ENCODE data around the gene ETV5. TPM values are rescaled to one million over a fixed set of nuclear protein-coding genes. Genes with fewer than 3 reads are reported as not detected.

The ETV5 gene
- total RNA-seq, 3 donors from 2014 or later (not counting 1 experiment from before 2014, with no cell fraction given) = 3.0 to 5.3 (median 4.6) TPM

DNA sequence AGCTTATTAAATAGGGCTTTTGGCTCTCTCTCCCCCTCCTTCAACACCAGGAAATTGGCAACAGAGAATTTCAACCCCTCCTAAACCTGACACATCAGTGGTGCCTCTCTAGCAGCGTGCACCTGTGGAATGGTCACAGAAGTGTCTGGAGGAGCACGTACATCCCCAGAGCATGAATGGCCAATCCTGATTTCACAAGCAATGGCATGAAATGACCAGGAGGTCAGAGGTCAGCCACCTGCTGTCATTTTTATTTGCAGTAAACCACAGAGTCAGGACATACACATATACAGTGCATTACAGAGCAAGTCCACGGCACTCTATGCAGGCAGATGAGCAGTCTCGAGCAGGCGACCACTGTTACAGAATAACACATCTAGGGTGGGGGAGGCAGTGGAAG is 25.1 kb upstream of the ETV5 start:
- DNase-seq (no peak), ATAC-seq (no peak)
- Histone ChIP-seq H3K4me3 (ENCODE audit: low read length) (no peak overlapping the region), H3K36me3 (ENCODE audit: control insufficient read depth, insufficient read depth, low read length) (no peaks in the 10 kb centered on the region), H3K27ac (ENCODE audit: low read length) (no peak overlapping the region), H3K4me1 (ENCODE audit: control insufficient read depth, insufficient read depth, low read length) (no peaks in the 10 kb centered on the region), H3K9me3 (ENCODE audit: control insufficient read depth, insufficient read depth, low read length) (no peaks in the 10 kb centered on the region), H3K27me3 (ENCODE audit: control insufficient read depth, insufficient read depth, low read length) (no peaks in the 10 kb centered on the region)
- intact Hi-C loops (cut with micrococcal nuclease) = no loop called here
- Mint-ChIP-seq H3K27me3 (ENCODE audit: low read depth in 2 of 2) (peaks cover 12 to 31% of the 10 kb centered on the region in 2 donors), H3K4me3 (no peak overlapping the region), H3K4me1 (peaks cover 13 to 18% of the 10 kb centered on the region in 2 donors), H3K27ac (no peak overlapping the region), H3K36me3 (no peaks in the 10 kb centered on the region), H3K9me3 (no peaks in the 10 kb centered on the region)
- TF ChIP-seq, protein P1, sequence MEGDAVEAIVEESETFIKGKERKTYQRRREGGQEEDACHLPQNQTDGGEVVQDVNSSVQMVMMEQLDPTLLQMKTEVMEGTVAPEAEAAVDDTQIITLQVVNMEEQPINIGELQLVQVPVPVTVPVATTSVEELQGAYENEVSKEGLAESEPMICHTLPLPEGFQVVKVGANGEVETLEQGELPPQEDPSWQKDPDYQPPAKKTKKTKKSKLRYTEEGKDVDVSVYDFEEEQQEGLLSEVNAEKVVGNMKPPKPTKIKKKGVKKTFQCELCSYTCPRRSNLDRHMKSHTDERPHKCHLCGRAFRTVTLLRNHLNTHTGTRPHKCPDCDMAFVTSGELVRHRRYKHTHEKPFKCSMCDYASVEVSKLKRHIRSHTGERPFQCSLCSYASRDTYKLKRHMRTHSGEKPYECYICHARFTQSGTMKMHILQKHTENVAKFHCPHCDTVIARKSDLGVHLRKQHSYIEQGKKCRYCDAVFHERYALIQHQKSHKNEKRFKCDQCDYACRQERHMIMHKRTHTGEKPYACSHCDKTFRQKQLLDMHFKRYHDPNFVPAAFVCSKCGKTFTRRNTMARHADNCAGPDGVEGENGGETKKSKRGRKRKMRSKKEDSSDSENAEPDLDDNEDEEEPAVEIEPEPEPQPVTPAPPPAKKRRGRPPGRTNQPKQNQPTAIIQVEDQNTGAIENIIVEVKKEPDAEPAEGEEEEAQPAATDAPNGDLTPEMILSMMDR (IDR thresholded peaks at IDR 0.05) = no peak
- whole genome bisulfite sequencing (ENCODE audit: insufficient coverage) = 91% methylated on average over 5 of the region's 5 CpGs

DNA sequence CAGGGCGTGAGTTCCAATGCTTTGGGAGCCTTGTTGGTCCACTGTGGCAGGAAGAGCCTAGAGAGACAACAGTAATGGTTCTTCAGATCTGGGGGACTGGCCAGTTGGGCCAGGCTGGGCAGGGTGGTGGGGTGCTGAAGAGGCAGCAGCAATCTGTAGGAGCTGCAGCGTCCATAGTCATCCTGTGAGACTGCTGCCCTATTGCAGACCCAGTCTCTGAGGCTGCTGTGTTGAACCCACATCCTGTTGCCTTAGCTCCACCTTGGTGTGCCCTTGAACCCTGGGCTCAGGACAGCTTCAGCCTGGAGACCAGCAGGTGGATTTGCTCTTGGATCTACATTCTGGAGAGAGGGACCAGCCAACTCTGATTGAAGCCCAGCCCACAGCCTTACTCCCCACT is 23.6 kb upstream of the ETV5 start:
- Histone ChIP-seq H3K27me3 (ENCODE audit: control insufficient read depth, insufficient read depth, low read length) (no peaks in the 10 kb centered on the region), H3K4me1 (ENCODE audit: control insufficient read depth, insufficient read depth, low read length) (no peaks in the 10 kb centered on the region), H3K27ac (ENCODE audit: low read length) (no peak overlapping the region), H3K9me3 (ENCODE audit: control insufficient read depth, insufficient read depth, low read length) (no peaks in the 10 kb centered on the region), H3K4me3 (ENCODE audit: low read length) (no peak overlapping the region), H3K36me3 (ENCODE audit: control insufficient read depth, insufficient read depth, low read length) (no peaks in the 10 kb centered on the region)
- ATAC-seq (peak in 1 of 3 donors; percentile 48), DNase-seq (no peak)
- Mint-ChIP-seq H3K9me3 (no peaks in the 10 kb centered on the region), H3K36me3 (no peaks in the 10 kb centered on the region), H3K27me3 (ENCODE audit: low read depth in 2 of 2) (peaks cover 12 to 24% of the 10 kb centered on the region in 2 donors), H3K4me3 (no peak overlapping the region), H3K27ac (no peak overlapping the region), H3K4me1 (peaks cover 13 to 18% of the 10 kb centered on the region in 2 donors)
- 63% methylated on average over 2 of the region's 2 CpGs for WGBS (ENCODE audit: insufficient coverage)
- intact Hi-C loops (cut with micrococcal nuclease) = no loop called here
- TF ChIP-seq, protein P1 (IDR thresholded peaks at IDR 0.05) = no peak

DNA sequence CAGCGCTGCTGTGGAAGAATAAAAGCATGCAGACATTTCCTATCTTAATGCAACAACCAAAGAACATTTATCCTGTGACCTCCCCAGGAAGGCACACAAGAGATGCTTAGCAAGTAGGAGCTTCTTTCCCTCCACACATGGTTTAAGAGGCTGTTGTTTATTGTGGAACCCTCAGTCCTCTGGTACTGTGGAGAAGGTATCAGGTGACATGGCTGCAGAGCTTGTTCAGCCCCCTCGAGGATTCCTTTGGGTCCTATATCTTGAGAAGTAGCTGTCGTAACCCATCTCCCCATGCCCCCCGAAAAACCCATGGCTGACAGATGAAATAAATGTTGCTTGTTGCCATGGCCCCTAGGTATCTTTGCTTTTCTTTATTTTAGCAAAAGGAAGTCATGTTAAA is 20.3 kb upstream of the ETV5 start:
- no peak overlapping the region for H3K27ac ChIP-seq (ENCODE audit: low read length)
- no peaks in the 10 kb centered on the region for H3K27me3 ChIP-seq (ENCODE audit: control insufficient read depth, insufficient read depth, low read length)
- peaks cover 21 to 24% of the 10 kb centered on the region in 2 donors for H3K4me1 Mint-ChIP-seq
- ATAC-seq = no peak
- H3K9me3 Mint-ChIP-seq = peaks cover 0 to 6% of the 10 kb centered on the region in 2 donors
- H3K4me3 Mint-ChIP-seq = no peak overlapping the region
- intact Hi-C loops (cut with micrococcal nuclease) = no loop called here
- H3K36me3 ChIP-seq (ENCODE audit: control insufficient read depth, insufficient read depth, low read length) = no peaks in the 10 kb centered on the region
- 89% methylated on average over 3 of the region's 4 CpGs for WGBS (ENCODE audit: insufficient coverage)
- H3K4me1 ChIP-seq (ENCODE audit: control insufficient read depth, insufficient read depth, low read length) = no peaks in the 10 kb centered on the region
- DNase-seq = no peak
- no peaks in the 10 kb centered on the region for H3K36me3 Mint-ChIP-seq
- no peak overlapping the region for H3K4me3 ChIP-seq (ENCODE audit: low read length)
- H3K9me3 ChIP-seq (ENCODE audit: control insufficient read depth, insufficient read depth, low read length) = no peaks in the 10 kb centered on the region
- peaks cover 7 to 26% of the 10 kb centered on the region in 2 donors for H3K27me3 Mint-ChIP-seq (ENCODE audit: low read depth in 2 of 2)
- no peak overlapping the region for H3K27ac Mint-ChIP-seq
- TF ChIP-seq, protein P1 (IDR thresholded peaks at IDR 0.05) = no peak

DNA sequence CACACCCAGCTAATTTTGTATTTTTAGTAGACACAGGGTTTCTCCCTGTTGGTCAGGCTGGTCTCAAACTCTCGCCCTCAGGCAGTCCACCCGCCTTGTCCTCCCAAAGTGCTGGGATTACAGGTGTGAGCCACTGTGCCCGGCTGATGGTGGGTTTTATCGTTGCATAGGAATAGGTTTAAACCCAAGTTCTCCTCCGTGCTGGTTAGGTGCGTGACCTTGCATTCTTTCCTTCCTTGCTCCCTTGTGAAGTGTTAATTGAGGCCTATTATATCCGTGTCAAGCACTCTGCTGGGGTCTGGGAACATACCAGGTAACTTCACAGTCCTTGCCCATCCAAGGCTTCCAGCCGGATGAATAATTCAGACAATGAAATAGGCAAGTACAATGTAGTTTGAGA is 19.3 kb upstream of the ETV5 start:
- Histone ChIP-seq H3K27me3 (ENCODE audit: control insufficient read depth, insufficient read depth, low read length) (no peaks in the 10 kb centered on the region), H3K4me1 (ENCODE audit: control insufficient read depth, insufficient read depth, low read length) (no peaks in the 10 kb centered on the region), H3K9me3 (ENCODE audit: control insufficient read depth, insufficient read depth, low read length) (no peaks in the 10 kb centered on the region), H3K4me3 (ENCODE audit: low read length) (no peak overlapping the region), H3K36me3 (ENCODE audit: control insufficient read depth, insufficient read depth, low read length) (no peaks in the 10 kb centered on the region), H3K27ac (ENCODE audit: low read length) (no peak overlapping the region)
- Mint-ChIP-seq H3K9me3 (peaks cover 0 to 6% of the 10 kb centered on the region in 2 donors), H3K27me3 (ENCODE audit: low read depth in 2 of 2) (peaks cover 13 to 29% of the 10 kb centered on the region in 2 donors), H3K27ac (no peak overlapping the region), H3K4me1 (peaks cover 21 to 24% of the 10 kb centered on the region in 2 donors), H3K4me3 (no peak overlapping the region), H3K36me3 (no peaks in the 10 kb centered on the region)
- intact Hi-C loops (cut with micrococcal nuclease) = no loop called here
- DNase-seq = no peak
- TF ChIP-seq, protein P1 (IDR thresholded peaks at IDR 0.05) = no peak
- WGBS (ENCODE audit: insufficient coverage) = 89% methylated on average over 8 of the region's 8 CpGs
- no peak for ATAC-seq

Data from natural killer cell (primary cell).